Neutrophil (primary cell): ENCODE results near the gene M1AP.

Source experiments
- H3K27ac ChIP-seq: fragments of 200-600 bp; sonication (generic); 2 replicates; pipeline ENCODE4 v1.5.1; 2016; ENCODE audit warnings: mild to moderate bottlenecking, moderate library complexity
- H3K27me3 ChIP-seq: fragments of 200-600 bp; sonication (generic); 2 replicates; pipeline ENCODE4 v1.6.0; 2016; ENCODE audit warnings: mild to moderate bottlenecking
- H3K36me3 ChIP-seq: fragments of 200-600 bp; sonication (generic); 2 replicates; pipeline ENCODE4 v1.5.1; 2017
- H3K4me1 ChIP-seq, 2 experiments: fragments of 200-600 bp in 1 of 2; sonication (generic) in 1 of 2; 1 replicate in 1 of 2; 2 replicates in 1 of 2; pipeline versions ENCODE4 v1.5.1 to v1.6.1; 2013 to 2016; ENCODE audit warnings: low read depth in 1 of 2, low read length in 1 of 2, mild to moderate bottlenecking in 1 of 2, moderate library complexity in 1 of 2; ENCODE audit not compliant: control insufficient read depth in 1 of 2, insufficient read depth in 1 of 2
- H3K4me3 ChIP-seq, 2 experiments: fragments of 200-600 bp in 1 of 2; sonication (generic) in 1 of 2; 1 replicate in 1 of 2; 2 replicates in 1 of 2; pipeline ENCODE4 v1.5.1; 2013 to 2016; ENCODE audit warnings: low read depth in 1 of 2, low read length in 1 of 2, mild to moderate bottlenecking in 1 of 2, moderate library complexity in 1 of 2
- H3K9me3 ChIP-seq: fragments of 200-600 bp; sonication (generic); 2 replicates; pipeline ENCODE4 v1.5.1; 2016
- CTCF ChIP-seq: fragments of 200-600 bp; sonication (generic); IDR thresholded peaks from 2 replicates; pipeline ENCODE4 v1.5.1; 2016; ENCODE audit warnings: antibody characterized with exemption

Gene M1AP

GRCh38 chr2:74556159-74556558 lies 92.0 kb downstream of the M1AP start:
- Histone ChIP-seq H3K36me3 (peaks cover 18% of the 10 kb centered on the region), H3K4me1 (peaks cover 67 to 70% of the 10 kb centered on the region in 2 experiments), H3K27me3 (no peaks in the 10 kb centered on the region), H3K4me3 (peak overlapping the region; percentile 92 to 97), H3K9me3 (no peaks in the 10 kb centered on the region), H3K27ac (peak overlapping the region; percentile 85)
- TF ChIP-seq CTCF = no peak

- peak overlapping the region; percentile 92 to 97 for H3K4me3 ChIP-seq
- no peaks in the 10 kb centered on the region for H3K9me3 ChIP-seq
- no peak for TF ChIP-seq CTCF
- peaks cover 65 to 69% of the 10 kb centered on the region in 2 experiments for H3K4me1 ChIP-seq
- no peaks in the 10 kb centered on the region for H3K27me3 ChIP-seq
- peak overlapping the region; percentile 85 for H3K27ac ChIP-seq
- H3K36me3 ChIP-seq = peaks cover 18% of the 10 kb centered on the region
These were observed 92.5 kb downstream of the M1AP start for GRCh38 chr2:74555610-74556103.

GRCh38 chr2:74554820-74555531 lies 93.2 kb downstream of the M1AP start:
- Histone ChIP-seq H3K4me1 (peaks cover 58 to 65% of the 10 kb centered on the region in 2 experiments), H3K9me3 (no peaks in the 10 kb centered on the region), H3K27me3 (no peaks in the 10 kb centered on the region), H3K27ac (peak overlapping the region; percentile 85), H3K36me3 (peaks cover 18% of the 10 kb centered on the region), H3K4me3 (peak overlapping the region; percentile 92 to 97)
- TF ChIP-seq CTCF = peak; percentile 16

- TF ChIP-seq CTCF = peak; percentile 3
- Histone ChIP-seq H3K36me3 (peaks cover 18% of the 10 kb centered on the region), H3K27me3 (peaks cover 6% of the 10 kb centered on the region), H3K4me3 (peak within 1 kb of the TSS; percentile 92 to 97), H3K4me1 (peaks cover 57 to 65% of the 10 kb centered on the region in 2 experiments), H3K27ac (peak within 1 kb of the TSS; percentile 85), H3K9me3 (no peaks in the 10 kb centered on the region)
These were observed 94.0 kb downstream of the M1AP start, which contains the start of the genes DOK1 and LOXL3 for GRCh38 chr2:74553892-74554819. Gene DOK1 (plus strand): TSS chr2:74554720. CDS start chr2:74554755, 35 bp downstream. Gene LOXL3 (minus strand): TSS chr2:74553942. CDS start chr2:74552634, 1,308 bp downstream.
